T-helper 9 cell (primary cell): ENCODE measurements around the gene KCNMA1.
"Not testable (repeated sequence)": the region's sequence is repeated elsewhere in the genome, so short reads cannot be mapped to it uniquely, and the experiment has no call there.

Experiments
- DNase-seq: peaks from one replicate; pipeline ENCODE4 v3.0.0-alpha.2; 2020

Gene KCNMA1

GRCh38 chr10:77436257-77436975, 201.2 kb downstream of the KCNMA1 start:
- DNase-seq: no peak

GRCh38 chr10:77433546-77433945, 204.1 kb downstream of the KCNMA1 start:
- DNase-seq: no peak

- DNase-seq: no peak
Measured at GRCh38 chr10:77431980-77432797, 205.4 kb downstream of the KCNMA1 start.

- no peak for DNase-seq
Measured at GRCh38 chr10:77431209-77431611, 206.4 kb downstream of the KCNMA1 start.

GRCh38 chr10:77430530-77430929, 207.1 kb downstream of the KCNMA1 start:
- no peak for DNase-seq

- no peak for DNase-seq
Measured at GRCh38 chr10:77428691-77429395, 208.8 kb downstream of the KCNMA1 start.

- DNase-seq: no peak
Measured at GRCh38 chr10:77424257-77424656, 213.4 kb downstream of the KCNMA1 start.

- no peak for DNase-seq
Measured at GRCh38 chr10:77422491-77423338, 214.9 kb downstream of the KCNMA1 start.

GRCh38 chr10:77421591-77421990, 216.0 kb downstream of the KCNMA1 start:
- no peak for DNase-seq

GRCh38 chr10:77420947-77421523, 216.6 kb downstream of the KCNMA1 start:
- DNase-seq: no peak

- no peak for DNase-seq
Measured at GRCh38 chr10:77419979-77420378, 217.6 kb downstream of the KCNMA1 start.

- no peak for DNase-seq
Measured at GRCh38 chr10:77419056-77419455, 218.6 kb downstream of the KCNMA1 start.

GRCh38 chr10:77417806-77418640, 219.6 kb downstream of the KCNMA1 start:
- DNase-seq: no peak

GRCh38 chr10:77417359-77417758, 220.2 kb downstream of the KCNMA1 start:
- no peak for DNase-seq

- DNase-seq: no peak
Measured at GRCh38 chr10:77416311-77417135, 221.1 kb downstream of the KCNMA1 start.

GRCh38 chr10:77415313-77415960, 222.2 kb downstream of the KCNMA1 start:
- DNase-seq: no peak

GRCh38 chr10:77413231-77413630, 224.4 kb downstream of the KCNMA1 start:
- no peak for DNase-seq

- not testable (repeated sequence) for DNase-seq
Measured at GRCh38 chr10:77412573-77413133, 225.0 kb downstream of the KCNMA1 start.

GRCh38 chr10:77411805-77412204, 225.8 kb downstream of the KCNMA1 start:
- DNase-seq: no peak
